Stimulated activated CD8-positive, alpha-beta memory T cell treated with anti-CD3 and anti-CD28 coated beads, Interleukin-4, amount 100 ng/mL, for 1 hour (primary cell): ENCODE results near the gene PARP1.
"Not testable (repeated sequence)": the region's sequence is repeated elsewhere in the genome, so short reads cannot be mapped to it uniquely, and the experiment has no call there.

Source experiments
- DNase-seq, 2 donors: peaks; one replicate each; pipeline ENCODE4 v3.0.0-alpha.2; 2020; ENCODE audit warnings: low read depth in 2 of 2, low spot score in 1 of 2

Gene PARP1

DNA sequence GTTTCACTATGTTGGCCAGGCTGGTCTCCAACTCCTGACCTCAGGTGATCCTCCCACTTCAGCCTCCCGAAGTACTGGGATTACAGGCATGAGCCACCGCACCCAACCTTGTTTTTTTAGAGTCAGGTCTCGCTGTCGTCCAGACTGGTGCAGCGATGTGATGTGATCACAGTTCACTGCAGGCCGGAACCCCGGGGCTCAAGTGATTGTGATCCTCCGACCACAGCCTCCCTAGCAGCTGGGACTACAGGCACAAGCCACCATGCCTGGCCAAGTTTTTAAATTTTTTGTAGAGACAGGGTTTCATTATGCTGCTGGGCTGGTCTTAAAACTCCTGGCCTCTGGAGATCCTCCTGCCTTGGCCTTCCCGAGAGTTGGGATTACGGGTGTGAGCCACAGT, 52.9 kb downstream of the PARP1 start:
- DNase-seq = no peak

- DNase-seq = no peak
These were observed 54.0 kb downstream of the PARP1 start for GRCh38 chr1:226353698-226354525.

GRCh38 chr1:226351709-226352108, 56.2 kb downstream of the PARP1 start:
- DNase-seq = no peak

DNA sequence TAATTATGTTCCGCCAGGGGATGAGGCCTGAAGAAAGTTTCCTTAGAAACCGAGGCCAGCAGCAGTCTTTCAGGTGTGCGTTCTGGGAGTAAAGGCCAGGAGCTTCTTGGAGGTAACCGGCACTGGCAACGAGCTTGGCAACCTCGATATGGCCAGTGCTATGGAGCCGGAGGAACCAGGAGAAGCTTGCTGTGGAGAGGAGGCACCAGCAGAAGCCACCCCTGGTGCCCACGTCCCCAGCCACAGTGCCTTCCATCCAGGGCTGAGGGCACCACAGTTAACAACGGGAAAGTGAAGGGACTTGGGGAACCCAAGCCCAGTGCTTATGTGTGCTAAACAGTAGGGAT, 57.4 kb downstream of the PARP1 start:
- no peak for DNase-seq

- no peak for DNase-seq
These were observed 57.9 kb downstream of the PARP1 start for GRCh38 chr1:226349801-226350518.

DNA sequence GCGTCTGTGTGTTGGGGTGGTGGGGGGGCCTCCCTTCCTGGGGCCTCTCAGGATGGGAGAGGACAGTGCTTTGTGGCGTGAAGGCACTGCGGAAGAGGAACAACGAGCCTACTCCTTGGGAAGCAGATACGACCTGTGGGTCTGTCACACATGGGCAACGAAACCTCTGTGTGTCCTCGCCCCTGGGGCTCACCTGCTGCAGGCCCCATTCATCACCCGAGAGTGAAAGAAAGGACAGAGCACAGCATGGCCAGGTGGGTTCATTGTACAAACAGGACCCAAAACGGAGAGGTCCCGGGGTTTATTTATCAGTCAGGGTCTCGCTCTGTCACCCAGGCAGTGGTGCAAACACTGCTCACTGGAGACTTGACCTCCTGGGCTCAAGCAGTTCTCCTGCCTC, 58.8 kb downstream of the PARP1 start:
- DNase-seq = no peak

DNA sequence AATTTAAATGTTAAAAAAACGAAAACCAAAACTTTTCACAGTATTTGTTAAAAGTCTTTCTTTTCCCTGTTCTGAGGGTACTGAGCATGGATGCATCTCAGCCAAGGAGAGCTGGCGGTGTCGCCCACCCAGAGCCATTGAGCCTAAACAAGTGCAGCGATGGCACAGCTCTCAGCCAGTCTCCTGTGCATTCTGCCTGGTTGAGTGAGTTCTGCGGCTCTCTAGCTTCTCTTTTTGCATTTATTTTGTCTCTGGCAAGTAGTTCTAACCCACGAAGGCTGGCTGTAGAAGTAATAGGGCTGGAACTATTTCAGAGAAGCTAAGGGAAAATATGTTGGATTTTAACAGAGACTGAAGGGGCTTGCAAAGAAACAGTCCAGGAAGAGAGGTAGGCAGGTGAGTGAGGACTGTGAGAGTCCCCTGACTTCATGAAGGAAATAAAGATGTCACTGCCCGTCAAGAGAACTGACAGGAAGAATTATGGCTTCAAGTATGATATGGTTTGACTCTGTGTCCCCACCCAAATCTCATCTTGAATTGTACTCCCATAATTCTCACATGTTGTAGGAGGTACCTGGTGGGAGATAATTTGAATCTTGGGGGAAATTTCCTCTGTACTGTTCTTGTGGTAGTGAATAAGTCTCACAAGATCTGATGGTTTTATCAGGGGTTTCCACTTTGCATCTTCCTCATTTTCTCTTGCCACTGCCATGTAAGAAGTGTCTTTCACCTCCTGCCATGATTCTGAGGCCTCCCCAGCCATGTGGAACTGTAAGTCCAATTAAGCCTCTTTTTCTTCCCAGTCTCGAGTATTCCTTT, 63.2 kb downstream of the PARP1 start:
- no peak for DNase-seq

DNA sequence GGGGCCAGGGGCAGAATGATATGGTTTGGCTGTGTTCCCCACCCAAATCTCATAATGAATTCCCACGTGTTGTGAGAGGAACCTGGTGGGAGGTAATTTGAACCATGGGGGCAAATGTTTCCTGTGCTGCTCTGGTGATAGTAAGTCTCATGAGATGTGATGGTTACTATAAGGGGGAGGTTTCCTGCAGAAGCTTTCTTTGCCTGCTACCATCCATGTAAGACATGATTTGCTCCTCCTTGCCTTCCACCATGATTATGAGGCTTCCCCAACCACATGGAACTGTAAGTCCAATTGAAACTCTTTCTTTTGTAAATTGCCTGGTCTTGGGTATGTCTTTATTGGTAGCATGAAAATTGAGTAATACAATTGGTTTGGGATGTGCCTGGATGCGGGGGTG, 65.2 kb downstream of the PARP1 start:
- no peak for DNase-seq

GRCh38 chr1:226340111-226340510, 67.8 kb downstream of the PARP1 start:
- not testable (repeated sequence) for DNase-seq

- DNase-seq = no peak
These were observed 70.5 kb downstream of the PARP1 start for GRCh38 chr1:226337276-226337875.

DNA sequence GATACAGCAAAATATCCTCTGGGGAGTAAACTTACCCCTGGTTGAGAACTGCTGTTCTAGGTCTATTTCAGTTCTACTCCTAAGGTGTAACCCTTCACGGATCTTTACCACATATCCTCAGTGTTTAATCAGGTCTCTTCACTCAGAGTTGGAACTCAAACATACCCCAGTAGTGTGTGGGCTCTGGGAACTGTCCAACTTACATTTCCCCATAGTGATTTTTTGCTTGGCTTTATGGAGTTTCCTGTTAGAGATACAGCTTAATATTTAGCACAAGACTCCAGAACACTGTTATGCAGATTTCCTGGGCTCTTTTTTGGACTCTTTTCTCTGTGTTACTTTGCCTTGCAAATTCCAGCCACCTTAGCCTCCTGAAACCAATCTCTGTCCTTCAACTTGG, 72.2 kb downstream of the PARP1 start:
- no peak for DNase-seq

DNA sequence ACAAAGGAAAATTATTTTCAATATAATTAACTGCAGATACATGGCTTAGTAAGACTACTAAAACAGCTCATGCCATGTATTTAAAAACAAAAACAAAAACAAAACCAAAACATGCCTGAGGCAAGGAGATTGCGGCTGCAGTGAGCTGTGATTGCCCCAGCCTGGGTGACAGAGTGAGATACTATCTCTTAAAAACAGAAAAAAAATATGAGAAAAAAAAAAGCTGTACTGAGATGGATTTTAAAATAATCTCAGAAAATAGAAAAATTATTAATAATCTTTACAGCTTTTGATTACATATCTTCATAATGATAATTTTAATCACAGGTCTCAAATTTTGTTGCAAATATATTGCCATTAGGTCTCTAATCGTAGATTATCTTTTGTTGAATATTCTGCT, 74.9 kb downstream of the PARP1 start:
- DNase-seq = no peak

DNA sequence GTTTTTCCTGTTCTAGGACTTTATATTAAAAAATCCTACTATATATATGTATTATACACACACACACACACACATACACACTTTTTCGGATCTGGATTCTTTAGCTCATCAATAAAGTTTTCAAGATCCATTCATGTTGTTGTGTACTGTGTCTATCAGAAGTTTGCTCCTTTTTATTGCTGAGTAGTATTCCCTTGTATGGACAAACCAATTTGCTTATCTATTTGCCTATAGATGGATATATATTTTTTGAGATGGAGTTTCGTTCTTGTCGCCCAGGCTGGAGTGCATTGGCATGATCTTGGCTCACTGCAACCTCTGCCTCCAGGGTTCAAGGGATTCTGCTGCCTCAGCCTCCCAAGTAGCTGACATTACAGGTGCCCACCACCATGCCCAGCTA, 78.7 kb downstream of the PARP1 start:
- no peak for DNase-seq

DNA sequence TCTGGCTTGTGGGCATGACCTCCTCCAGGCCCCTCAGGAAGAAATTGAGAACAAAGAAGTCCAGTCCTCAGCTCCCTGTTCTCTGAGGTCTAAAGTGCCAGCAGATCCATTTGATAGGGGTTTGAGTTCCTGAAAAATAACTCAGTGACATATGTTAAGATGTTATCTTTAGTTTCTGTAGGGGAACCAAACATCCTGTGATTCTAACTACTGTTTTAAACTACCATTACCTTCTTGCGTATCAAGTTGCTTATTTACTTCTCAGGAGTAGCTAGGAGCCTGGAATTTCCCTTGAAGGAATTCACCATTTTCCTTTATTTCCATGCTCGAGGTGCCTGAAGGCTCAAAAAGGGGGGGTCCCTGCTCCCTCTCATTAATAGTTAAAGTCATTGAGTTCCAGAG, 80.1 kb downstream of the PARP1 start:
- no peak for DNase-seq

DNA sequence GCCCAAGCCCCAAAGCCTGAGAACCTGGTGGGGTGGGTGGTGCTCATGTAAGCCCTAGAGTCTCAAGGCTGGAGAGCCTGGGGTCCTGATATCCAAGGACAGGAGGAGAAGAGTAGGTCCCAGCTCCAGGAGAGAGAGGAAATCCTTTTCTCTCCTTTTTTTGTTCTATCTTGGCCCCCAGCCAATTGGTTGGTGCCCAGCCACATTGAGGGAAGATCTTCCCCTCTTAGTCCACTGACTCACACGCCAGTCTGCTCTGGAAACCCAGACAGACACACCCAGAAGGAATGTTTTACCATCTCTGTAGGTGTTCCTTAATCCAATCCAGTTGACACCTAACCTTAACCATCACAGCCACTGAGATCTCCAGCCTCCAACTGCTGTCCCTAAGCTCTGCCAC, 82.7 kb downstream of the PARP1 start:
- no peak for DNase-seq

DNA sequence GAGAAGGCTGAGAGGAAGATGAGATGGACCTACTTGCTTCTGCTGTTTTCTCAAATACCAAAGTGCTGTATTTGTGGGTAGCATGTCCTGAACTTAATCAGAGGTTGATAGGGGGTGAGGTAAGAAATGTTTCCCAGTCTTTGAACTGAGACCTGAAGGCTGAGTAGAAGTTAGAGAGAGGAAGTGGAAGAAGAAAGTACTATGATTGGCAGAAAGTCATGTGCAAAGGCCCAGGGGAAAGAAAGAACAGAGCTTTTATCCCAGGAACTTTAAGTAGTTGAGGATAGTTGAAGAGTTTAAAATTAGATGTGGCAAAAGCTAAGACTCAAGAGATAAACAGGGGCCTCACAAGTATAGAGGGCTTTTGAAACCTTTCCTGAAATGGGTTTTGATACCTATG, 83.4 kb downstream of the PARP1 start:
- DNase-seq = no peak

DNA sequence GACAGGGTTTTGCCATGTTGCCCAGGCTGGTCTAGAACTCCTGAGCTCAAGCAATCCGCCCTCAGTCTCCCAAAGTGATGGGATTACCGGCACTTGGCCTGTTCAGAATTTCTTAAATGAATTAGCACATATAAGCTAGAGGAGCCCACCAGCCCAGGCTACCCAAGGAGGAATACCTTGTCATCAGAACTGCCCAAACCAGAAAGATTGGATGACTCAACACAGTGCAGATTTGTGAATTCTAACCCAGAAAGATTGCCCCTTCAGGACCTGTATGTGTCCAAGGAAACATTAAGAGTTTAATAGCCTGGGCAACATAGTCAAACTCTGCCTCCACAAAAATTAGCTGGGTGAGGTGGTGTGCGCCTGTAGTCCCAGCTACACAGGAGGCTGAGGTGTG, 84.9 kb downstream of the PARP1 start:
- no peak for DNase-seq

DNA sequence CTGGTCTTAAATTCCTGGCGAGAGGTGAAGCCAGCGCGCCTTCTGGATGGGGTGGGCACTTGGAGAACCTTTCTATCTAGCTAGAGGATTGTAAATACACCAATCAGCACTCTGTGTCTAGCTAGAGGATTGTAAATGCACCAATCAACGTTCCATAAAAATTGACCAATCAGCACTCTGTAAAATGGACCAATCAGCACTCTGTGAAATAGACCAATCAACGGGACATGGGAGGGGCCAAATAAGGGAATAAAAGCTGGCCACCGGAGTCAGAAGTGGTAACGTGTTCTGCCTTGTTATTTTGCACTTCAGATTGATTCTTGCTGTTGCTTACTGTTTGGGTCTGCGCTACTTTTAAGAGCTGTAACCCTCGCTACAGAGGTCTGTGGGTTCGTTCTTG, 87.0 kb downstream of the PARP1 start:
- no peak for DNase-seq

DNA sequence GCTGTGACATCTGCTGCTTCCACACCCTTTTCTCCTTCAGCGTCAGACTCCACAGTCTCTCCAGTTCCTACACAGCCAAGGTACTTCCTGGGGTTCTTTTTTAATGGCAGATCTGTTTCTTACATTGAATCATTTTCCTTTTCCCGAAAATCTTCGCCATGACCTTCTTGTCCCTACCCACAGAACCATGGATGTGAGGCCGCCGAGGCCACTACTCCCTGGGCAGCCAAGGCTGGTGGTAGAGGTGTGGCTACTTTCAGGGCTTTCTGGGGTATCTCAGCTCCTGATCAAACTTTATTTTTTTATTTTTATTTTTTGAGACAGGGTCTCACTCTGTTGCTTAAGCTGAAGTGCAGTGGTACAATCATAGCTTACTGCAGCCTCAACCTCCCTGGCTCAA, 89.4 kb downstream of the PARP1 start:
- no peak for DNase-seq

DNA sequence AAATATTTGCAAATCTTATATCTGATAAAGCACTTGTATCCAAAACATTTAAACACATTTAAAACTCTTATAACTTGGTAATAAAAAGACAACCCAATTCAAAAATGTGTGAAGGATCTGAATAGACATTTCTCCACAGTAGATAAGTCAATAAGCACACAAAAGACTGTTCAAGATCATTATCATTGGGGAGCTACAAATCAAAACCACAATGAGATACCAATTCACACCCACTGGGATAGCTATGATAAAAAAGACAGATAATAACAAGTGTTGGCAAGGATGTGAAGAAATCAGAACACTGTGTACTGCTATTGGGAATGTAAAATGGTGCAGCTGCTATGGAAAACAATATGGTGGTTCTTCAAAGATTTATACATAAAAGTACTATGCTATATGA, 93.8 kb downstream of the PARP1 start:
- DNase-seq = no peak

DNA sequence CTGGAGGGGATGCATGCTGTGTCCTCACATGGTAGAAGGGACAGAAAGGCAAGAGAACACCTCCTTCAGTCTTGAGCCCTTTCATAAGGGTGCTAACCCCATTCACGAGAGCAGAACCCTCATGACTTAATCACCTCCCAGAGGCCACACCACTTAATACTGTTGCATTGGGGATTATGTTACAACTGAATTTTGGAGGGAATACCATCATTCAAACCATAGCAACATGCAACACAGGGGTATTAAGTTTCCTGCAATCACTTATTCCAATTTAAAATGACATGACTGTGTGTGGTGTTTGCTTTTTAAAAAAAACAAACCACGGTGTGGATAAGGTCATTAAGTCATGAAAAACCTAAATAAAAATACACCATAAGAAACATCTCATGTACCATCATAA, 95.8 kb downstream of the PARP1 start:
- DNase-seq = no peak

DNA sequence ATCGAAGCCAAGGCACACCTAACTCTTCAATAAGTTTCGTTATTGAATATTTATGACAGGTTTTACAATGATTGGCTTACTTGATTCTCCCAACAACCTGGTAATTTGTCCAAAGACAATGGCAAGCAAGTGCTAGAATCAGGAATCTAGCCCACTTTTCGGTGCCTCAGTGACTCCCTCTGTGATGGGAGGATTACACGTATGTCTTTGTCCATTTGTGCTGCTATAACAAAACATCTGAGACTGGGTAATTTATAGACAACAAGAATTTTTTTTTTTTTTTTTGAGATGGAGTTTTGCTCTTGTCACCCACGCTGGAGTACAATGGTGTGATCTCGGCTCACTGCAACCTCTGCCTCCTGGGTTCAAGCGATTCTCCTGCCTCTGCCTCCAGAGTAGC, 96.5 kb downstream of the PARP1 start:
- no peak for DNase-seq
